Measurements from ENCODE around the gene MAP2K3.

MAP2K3 gene

GRCh38 chr17:21355586-21355985 is 71.1 kb downstream of the MAP2K3 start:
- no peaks in the 10 kb centered on the region for H3K4me1 Mint-ChIP-seq
- H3K27me3 Mint-ChIP-seq (ENCODE audit: low read depth) = peaks cover 14% of the 10 kb centered on the region
- H3K4me3 Mint-ChIP-seq = no peak overlapping the region
- H3K27ac Mint-ChIP-seq = no peak overlapping the region
- H3K36me3 Mint-ChIP-seq (ENCODE audit: low read depth) = no peaks in the 10 kb centered on the region
- H3K9me3 Mint-ChIP-seq = no peaks in the 10 kb centered on the region
- TF ChIP-seq CTCF (IDR thresholded peaks at IDR 0.05; ENCODE audit: unreplicated experiment in 3 of 3) = no peak

GRCh38 chr17:21356537-21357127 is 72.1 kb downstream of the MAP2K3 start:
- no peak overlapping the region for H3K27ac Mint-ChIP-seq
- H3K9me3 Mint-ChIP-seq = no peaks in the 10 kb centered on the region
- no peaks in the 10 kb centered on the region for H3K36me3 Mint-ChIP-seq (ENCODE audit: low read depth)
- H3K4me1 Mint-ChIP-seq = no peaks in the 10 kb centered on the region
- TF ChIP-seq CTCF (IDR thresholded peaks at IDR 0.05; ENCODE audit: unreplicated experiment in 3 of 3) = no peak
- H3K27me3 Mint-ChIP-seq (ENCODE audit: low read depth) = peaks cover 13% of the 10 kb centered on the region
- no peak overlapping the region for H3K4me3 Mint-ChIP-seq

GRCh38 chr17:21357281-21357680 is 72.8 kb downstream of the MAP2K3 start:
- H3K36me3 Mint-ChIP-seq (ENCODE audit: low read depth) = no peaks in the 10 kb centered on the region
- peaks cover 12% of the 10 kb centered on the region for H3K27me3 Mint-ChIP-seq (ENCODE audit: low read depth)
- H3K27ac Mint-ChIP-seq = no peak overlapping the region
- H3K4me1 Mint-ChIP-seq = no peaks in the 10 kb centered on the region
- H3K9me3 Mint-ChIP-seq = no peaks in the 10 kb centered on the region
- H3K4me3 Mint-ChIP-seq = no peak overlapping the region
- TF ChIP-seq CTCF (IDR thresholded peaks at IDR 0.05; ENCODE audit: unreplicated experiment in 3 of 3) = no peak

GRCh38 chr17:21357696-21358656 is 73.5 kb downstream of the MAP2K3 start:
- Mint-ChIP-seq H3K27ac (peak overlapping the region in 1 of 3 experiments; percentile 6), H3K4me3 (no peak overlapping the region), H3K36me3 (ENCODE audit: low read depth) (no peaks in the 10 kb centered on the region), H3K4me1 (no peaks in the 10 kb centered on the region), H3K9me3 (no peaks in the 10 kb centered on the region), H3K27me3 (ENCODE audit: low read depth) (peaks cover 12% of the 10 kb centered on the region)
- no peak for TF ChIP-seq CTCF (IDR thresholded peaks at IDR 0.05; ENCODE audit: unreplicated experiment in 3 of 3)

- Mint-ChIP-seq H3K4me1 (no peaks in the 10 kb centered on the region), H3K27me3 (ENCODE audit: low read depth) (peaks cover 6% of the 10 kb centered on the region), H3K27ac (no peak overlapping the region), H3K4me3 (no peak overlapping the region), H3K36me3 (ENCODE audit: low read depth) (no peaks in the 10 kb centered on the region), H3K9me3 (no peaks in the 10 kb centered on the region)
- TF ChIP-seq CTCF (IDR thresholded peaks at IDR 0.05; ENCODE audit: unreplicated experiment in 3 of 3) = no peak
Measured at GRCh38 chr17:21358682-21359482, 74.4 kb downstream of the MAP2K3 start.
